GM19193 (cell line): ENCODE results near the gene SLC9A9.

Source experiments
- POLR2A ChIP-seq: IDR thresholded peaks from 4 replicates; pipeline ENCODE4 v1.6.1; 2011; ENCODE audit not compliant: insufficient read depth, insufficient read length; ENCODE audit errors: extremely low read depth

Gene SLC9A9

DNA sequence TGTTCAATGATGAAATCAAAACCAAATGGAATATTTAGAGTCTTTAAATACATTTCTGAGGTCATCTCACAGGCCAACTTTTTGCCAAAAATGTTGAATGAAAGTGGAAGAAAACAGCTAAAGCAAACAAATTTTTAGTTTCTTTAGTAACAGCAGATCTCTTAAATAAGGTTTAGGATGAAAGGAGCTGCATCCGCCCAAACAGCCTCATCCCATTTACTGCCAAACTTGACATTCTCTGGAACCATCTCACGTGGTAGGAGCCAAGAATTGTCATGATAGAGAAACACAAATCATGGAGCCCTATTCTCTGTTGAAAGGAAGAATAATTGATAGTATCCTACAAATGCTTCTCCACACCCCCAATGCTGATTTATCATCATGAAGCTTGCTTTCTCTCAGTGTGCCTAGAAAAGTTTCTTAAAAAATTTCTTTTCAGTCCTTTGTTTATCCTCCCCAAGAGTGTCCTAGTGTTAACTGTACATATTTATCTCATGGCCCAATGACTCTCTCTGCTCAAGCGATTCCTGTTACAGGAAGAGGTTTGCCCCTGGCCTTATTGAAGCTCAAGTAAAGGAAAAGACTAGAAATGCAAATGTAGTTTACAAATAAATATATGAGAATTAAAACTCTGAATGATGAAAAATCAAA lies 23.4 kb downstream of the SLC9A9 start:
- no peak for TF ChIP-seq POLR2A

DNA sequence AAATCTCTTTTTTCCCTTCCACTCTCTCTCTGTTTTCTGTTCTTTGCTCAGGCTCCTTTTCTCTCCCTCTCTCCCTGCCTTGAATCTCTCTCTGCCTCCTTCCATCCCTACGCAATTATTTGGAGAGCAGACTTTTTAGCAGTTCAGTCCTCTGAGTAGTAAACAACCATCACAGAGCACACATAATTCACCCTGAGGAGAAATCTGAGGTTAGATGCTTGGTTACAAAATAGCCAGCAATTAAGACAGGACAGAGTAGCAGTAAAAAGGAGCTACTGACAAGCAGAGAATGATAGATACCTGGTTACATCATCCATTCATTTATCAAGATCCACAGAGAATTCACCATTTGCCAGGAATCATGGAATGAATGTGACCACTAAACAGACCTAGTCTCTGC lies 25.5 kb downstream of the SLC9A9 start:
- no peak for TF ChIP-seq POLR2A

DNA sequence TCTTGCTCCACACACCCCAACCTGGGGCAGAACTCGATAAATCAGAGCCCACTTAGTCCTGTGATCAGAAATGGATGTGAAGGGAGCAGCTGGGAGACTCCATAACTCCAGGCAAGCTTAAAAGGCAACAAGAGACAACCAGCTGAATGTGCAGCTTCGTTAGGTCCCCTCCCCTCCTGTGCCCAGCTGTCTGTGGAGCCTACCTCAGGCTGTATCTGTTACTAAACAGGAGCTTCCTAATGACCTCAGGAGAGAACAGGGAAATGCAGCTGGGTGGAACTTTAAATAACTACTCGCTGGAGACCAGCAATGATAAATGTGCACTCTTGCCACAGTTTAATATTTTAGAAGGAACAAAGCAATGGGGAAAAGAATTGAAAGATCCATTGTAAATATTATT lies 25.9 kb downstream of the SLC9A9 start:
- TF ChIP-seq POLR2A: no peak

DNA sequence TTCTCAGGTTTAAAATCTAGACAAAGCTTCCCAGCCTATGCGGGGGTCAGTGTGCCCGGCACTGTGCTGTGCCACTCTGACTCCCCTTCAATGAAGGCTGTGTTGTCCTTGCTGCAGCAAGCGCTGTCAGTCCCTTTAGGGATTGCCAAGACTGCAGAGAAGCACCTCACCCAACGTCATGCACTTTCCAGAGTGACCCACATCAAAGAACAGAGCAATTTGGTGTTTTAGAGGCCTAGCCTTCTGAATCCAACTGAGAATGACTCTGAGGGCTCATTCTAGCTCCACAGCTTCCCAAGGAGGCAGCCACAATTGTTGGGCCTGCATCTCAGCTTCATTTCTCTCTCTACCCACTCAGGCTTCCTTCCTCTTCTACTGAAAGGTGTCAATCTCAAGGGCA lies 26.4 kb downstream of the SLC9A9 start:
- no peak for TF ChIP-seq POLR2A

DNA sequence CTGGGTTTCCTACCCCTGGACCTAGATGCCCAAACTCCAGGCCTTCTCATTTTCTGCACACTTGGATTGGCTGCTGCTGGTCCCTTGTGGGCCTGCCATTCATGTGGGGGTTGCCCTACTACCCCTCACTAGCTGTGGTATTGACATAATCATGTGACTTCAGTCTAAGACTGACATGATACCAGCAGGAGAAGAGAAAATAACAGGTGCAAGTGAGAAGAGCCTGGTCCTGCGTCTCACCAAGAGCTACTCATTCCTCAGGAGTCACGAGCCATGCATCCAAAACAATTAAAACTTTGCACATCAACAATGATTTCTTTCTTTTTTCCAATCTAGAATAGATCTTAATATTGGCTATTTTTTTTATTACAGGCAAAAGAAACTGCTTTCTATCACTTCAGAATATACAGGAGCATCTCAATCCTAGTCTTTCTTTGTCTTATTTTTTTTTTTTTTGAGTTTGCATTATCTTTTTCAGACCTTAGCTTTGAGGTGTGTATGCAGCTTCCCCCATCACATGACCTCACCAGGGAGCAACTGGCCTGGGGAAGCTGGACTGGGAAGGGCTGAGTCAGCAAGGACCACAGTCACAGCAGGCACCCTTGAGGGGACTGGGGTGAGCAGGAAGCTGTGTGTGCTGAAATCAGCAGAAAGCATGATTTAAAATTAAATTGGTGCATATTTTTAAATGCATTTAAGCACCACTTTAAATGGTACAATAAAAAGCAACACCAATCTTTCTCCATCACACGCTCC lies 27.6 kb downstream of the SLC9A9 start:
- TF ChIP-seq POLR2A: no peak

DNA sequence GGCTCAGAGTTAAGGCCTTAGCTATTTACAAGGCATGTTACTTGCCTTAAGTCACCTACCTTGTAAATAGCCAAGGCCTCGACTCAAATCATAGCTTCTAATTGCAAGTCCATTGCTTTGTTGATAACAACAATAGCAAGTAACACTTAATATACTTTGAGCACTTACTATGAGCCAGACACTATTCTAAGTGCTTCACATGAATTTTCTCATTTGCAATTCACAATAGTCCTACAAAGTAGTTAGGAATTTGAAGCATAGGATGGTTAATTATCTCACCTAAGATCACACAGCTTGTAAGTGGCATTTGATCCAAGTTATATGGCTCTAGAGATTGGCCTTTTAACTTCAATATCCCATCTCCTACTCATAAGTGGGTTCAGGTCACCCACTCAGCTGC lies 28.4 kb downstream of the SLC9A9 start:
- TF ChIP-seq POLR2A: no peak

DNA sequence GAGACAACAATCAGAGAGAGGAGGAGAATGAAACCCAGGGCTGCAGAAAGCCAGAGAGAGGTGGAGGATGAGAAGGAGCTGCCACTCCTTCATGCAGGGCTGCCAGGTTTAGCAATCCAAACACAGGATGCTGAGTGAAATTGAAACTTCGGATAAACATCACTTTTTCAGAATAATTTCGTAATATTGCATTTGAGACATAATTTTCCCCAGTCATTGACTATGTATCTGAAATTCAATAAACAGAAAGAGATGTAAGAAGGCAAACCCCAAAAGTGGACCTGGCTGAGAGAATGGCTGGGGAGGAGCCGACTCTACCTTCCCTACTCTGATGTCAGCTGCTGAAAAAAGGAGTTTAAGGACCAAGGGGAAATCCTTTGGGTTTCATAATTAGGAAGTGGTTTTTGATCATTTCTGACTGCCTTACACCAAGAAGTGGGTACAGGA lies 33.8 kb downstream of the SLC9A9 start:
- no peak for TF ChIP-seq POLR2A

DNA sequence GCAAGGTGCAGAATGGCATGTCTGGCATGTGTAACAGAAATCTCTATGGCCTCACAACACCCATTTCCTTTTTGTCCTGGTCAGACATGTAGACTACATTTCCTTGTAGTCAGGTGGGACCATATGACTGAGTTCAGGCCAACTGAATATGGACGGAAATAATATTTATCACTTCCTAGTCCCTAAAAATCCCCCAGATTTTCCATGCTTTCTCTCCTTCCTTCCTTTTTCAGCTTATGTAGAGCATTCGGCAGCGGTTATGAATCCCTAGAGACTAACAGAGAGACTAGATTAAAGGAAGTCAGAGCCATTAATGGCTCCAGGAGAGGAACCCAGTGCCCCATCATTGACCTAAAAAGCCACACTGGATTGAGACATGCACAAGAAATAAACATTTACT lies 35.8 kb downstream of the SLC9A9 start:
- TF ChIP-seq POLR2A: no peak

DNA sequence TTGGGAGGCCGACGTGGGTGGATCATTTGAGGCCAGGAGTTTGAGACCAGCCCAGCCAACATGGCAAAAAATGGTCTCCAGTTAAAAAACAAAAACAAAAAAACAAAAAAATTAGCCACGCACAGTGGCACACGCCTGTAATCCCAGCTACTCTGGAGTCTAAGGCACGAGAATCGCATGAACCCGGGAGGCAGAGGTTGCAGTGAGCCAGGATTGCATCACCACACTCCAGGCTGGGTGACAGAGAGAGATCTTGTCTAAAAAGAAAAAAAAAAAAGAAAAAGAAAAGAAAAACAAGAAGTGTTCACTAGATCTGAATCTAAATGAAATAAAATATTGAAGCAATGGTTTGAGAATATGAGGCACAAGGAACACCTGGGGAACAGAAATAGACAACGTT lies 36.7 kb downstream of the SLC9A9 start:
- no peak for TF ChIP-seq POLR2A

DNA sequence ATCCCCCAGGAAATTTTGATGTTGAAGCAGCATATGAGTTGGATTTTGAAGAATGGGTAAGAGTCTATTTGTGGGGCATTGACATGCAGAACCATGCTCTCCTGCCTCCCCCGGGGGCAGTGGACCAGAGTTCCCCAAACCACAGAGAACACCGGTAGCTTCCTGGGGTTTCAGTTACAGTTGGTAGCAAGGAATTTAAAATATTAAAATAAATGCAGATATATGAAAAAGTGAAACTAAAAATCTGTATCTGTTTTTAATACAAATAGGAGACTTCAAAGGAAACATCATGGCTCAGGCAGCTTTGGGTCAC lies 37.4 kb downstream of the SLC9A9 start:
- TF ChIP-seq POLR2A: no peak

DNA sequence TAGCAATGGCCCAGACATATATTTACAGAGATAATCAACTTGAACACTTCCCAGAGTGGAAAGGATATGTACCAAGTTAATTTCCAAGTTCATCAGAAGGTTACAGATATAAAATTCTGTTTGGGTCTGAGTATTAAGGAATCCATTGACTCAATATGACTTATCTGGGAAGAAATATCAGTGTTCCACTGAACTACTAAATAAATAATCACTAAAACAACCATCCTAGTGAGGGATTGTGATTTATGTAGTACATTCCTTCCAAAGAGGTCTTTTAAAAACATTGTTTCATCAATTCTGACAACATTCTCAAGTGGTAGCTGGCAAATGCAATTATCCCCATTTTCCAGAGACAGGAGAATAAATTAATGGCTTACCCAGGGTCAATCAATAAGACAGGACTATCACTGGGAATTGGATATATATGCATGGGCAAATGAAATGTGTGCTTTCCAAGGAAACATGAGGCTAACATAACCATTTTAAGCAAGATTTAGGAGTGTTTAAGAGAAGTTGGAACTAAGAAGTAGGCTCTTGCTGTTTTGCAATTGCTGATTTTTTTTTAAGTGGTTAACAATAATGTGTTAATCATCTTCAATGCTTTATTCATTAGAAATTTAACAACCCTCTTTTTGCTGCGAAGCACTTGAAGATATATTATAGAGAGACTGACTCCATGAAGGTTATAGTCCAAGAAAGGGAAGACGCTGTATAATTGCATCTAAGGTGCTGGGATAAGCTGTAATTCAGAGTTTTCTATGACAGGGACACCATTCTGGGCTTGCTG lies 37.9 kb downstream of the SLC9A9 start:
- no peak for TF ChIP-seq POLR2A

DNA sequence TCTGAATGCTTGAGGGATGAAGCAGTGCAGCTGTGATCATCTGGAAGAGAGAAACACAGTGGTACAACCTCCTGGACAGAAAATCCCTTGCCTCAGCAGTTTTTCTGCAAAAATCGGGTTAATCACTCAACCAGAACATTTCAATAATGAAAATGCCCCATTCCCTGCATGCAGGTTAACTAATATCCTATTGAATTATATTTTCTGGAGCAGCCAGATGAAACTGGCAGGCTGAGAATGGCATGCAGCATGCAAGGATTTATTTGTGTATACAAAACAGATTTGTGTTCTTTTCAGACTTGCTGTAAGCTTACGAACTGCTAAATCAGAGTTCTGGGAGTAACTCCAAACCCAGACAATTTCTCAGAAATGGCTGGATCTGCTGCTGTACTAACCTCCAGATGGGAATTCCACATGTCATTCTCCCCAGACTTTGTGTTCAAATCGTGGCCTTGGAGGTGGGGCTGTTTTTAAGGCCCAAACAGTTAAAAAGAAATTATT lies 39.1 kb downstream of the SLC9A9 start:
- no peak for TF ChIP-seq POLR2A

DNA sequence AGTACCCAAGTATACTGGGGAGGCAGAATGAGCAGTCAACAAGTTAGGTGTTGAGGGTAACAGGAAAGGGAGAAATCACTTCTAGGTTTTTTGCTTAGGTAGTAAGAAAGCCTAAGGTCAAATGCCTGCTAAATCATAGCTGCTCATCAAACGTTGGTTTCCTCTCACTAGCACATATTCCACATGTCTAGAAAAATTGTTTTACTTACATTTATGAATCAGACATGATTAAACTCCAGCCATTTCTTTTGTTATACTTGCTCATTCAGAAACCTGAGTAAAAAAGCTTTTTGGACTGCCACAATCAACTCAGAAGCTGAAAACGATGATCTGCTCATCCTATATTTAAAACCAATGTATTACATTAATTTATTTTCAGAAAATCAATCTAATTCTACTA lies 40.2 kb downstream of the SLC9A9 start:
- no peak for TF ChIP-seq POLR2A

DNA sequence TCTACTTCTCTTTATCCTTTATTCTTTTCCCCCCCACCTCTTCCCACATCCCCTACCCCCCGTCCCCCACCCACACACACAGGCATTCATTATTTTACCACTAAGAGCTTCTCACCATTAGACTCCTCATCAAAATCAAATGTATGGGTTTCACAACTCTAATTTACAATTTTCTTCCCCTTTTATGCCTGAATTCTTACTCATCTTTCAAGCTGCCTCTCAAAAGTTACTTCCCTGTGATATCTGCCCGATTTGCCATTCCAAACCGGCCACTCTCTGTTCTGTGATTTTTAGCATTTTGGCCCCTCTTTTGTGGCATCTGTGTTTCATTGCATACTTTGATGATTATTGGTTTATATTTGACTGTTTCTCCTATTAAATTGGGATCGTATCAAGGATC lies 42.2 kb downstream of the SLC9A9 start:
- TF ChIP-seq POLR2A: no peak

DNA sequence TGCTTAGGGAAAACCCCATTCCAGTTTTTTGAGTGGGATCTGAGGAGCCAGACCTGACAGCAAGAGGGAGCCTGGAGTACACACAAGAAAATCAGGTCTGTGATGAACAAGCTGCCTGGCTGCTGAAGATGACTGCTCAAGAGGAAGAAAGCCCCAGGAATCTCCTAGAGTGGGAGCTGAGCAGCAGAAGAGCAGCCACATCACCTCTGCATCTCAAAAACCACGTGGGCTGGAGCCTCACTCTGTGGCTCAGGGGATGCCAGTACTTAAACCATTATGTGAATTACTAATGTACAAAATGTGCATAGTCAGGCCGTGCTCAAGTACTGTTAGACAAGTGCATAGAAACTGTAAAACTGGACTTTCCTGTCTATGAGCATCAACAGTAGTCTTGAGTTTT lies 52.4 kb downstream of the SLC9A9 start:
- TF ChIP-seq POLR2A: no peak
